SK-N-DZ (cell line): ENCODE measurements around the gene ZNF646.
A peak's percentile ranks its signal among the peaks of the same experiment; 100 is the strongest.

Experiments used
- DNase-seq: peaks from one replicate; pipeline ENCODE4 v3.0.0-alpha.2; 2015; ENCODE audit warnings: low spot score

The ZNF646 gene

GRCh38 chr16:31064882-31065461, 9.2 kb upstream of the ZNF646 start:
- DNase-seq, result no peak

- no peak for DNase-seq
These were observed 6.9 kb upstream of the ZNF646 start for GRCh38 chr16:31067342-31067741.

- no peak for DNase-seq
These were observed 2.4 kb upstream of the ZNF646 start for GRCh38 chr16:31071861-31072260.

GRCh38 chr16:31072540-31073141, 1.6 kb upstream of the ZNF646 start:
- peak; percentile 41 for DNase-seq

- peak; percentile 89 for DNase-seq
These were observed 866 bp upstream of the ZNF646 start for GRCh38 chr16:31073142-31073969.

GRCh38 chr16:31074814-31075183, 577 bp downstream of the ZNF646 start:
- DNase-seq, result no peak

GRCh38 chr16:31076319-31076718, 2.1 kb downstream of the ZNF646 start:
- DNase-seq, result no peak

- DNase-seq, result no peak
These were observed 2.8 kb downstream of the ZNF646 start for GRCh38 chr16:31077024-31077423.

- no peak for DNase-seq
These were observed 3.6 kb downstream of the ZNF646 start for GRCh38 chr16:31077592-31078396.

- DNase-seq, result no peak
These were observed 4.5 kb downstream of the ZNF646 start for GRCh38 chr16:31078597-31079341.

GRCh38 chr16:31079342-31079944, 5.2 kb downstream of the ZNF646 start:
- DNase-seq, result no peak

- no peak for DNase-seq
These were observed 5.9 kb downstream of the ZNF646 start for GRCh38 chr16:31080035-31080629.

GRCh38 chr16:31080756-31081419, 6.7 kb downstream of the ZNF646 start:
- DNase-seq, result no peak

- no peak for DNase-seq
These were observed 7.5 kb downstream of the ZNF646 start for GRCh38 chr16:31081428-31082351.

GRCh38 chr16:31082368-31083045, 8.3 kb downstream of the ZNF646 start:
- DNase-seq, result no peak

- DNase-seq, result no peak
These were observed 8.9 kb downstream of the ZNF646 start for GRCh38 chr16:31083081-31083480.

GRCh38 chr16:31083556-31083955, 9.3 kb downstream of the ZNF646 start:
- DNase-seq, result no peak

- no peak for DNase-seq
These were observed 9.8 kb downstream of the ZNF646 start for GRCh38 chr16:31083981-31084380.
